CD4-positive, alpha-beta T cell (primary cell): ENCODE measurements around the gene PPP1R12B. TPM values are rescaled to one million over a fixed set of nuclear protein-coding genes. Genes with fewer than 3 reads are reported as not detected.
A peak's percentile ranks its signal among the peaks of the same experiment; 100 is the strongest.
"Not testable (repeated sequence)": the region's sequence is repeated elsewhere in the genome, so short reads cannot be mapped to it uniquely, and the experiment has no call there.

Source experiments
- ATAC-seq: fragments of 200-7000 bp; cut with Tn5 transposase; one replicate; pipeline ENCODE4 v1.10.0; 2022; ENCODE audit warnings: mild to moderate bottlenecking; ENCODE audit not compliant: poor library complexity
- CTCF ChIA-PET: fragments of 350-600 bp; sonication (Branson Sonifier 250); formaldehyde crosslinking; loops from one replicate; lab custom pipeline; 2021; ENCODE audit warnings: antibody characterized with exemption, inconsistent platforms; lab: Charles Lee
- POLR2A ChIA-PET: fragments of 350-600 bp; sonication (Branson Sonifier 250); formaldehyde crosslinking; loops from one replicate; lab custom pipeline; 2021; ENCODE audit warnings: antibody characterized with exemption, inconsistent platforms; lab: Charles Lee
- DNase-seq, 14 experiments: peaks; one replicate each; pipeline ENCODE4 v3.0.0-alpha.2; 2013 to 2020; ENCODE audit warnings: mixed read lengths in 2 of 14
- H3K27ac ChIP-seq, 2 donors: one replicate each; pipeline versions ENCODE4 v1.5.1 to v1.7.0; 2013; ENCODE audit warnings: low read length in 2 of 2, low read depth in 1 of 2, mild to moderate bottlenecking in 1 of 2
- H3K27me3 ChIP-seq, 2 experiments: 1 replicate in 1 of 2; 2 replicates in 1 of 2; pipeline versions ENCODE4 v1.6.1 to v1.7.0; 2013; ENCODE audit warnings: low read length in 2 of 2, control low read depth in 1 of 2, mild to moderate bottlenecking in 1 of 2, moderate library complexity in 1 of 2; ENCODE audit not compliant: insufficient read depth in 2 of 2, control insufficient read depth in 1 of 2
- H3K36me3 ChIP-seq: one replicate; pipeline ENCODE4 v1.6.1; 2013; ENCODE audit warnings: low read length, control low read depth; ENCODE audit not compliant: insufficient read depth
- H3K4me1 ChIP-seq: one replicate; pipeline ENCODE4 v1.6.1; 2013; ENCODE audit warnings: low read length, control low read depth; ENCODE audit not compliant: insufficient read depth
- H3K4me3 ChIP-seq: one replicate; pipeline ENCODE4 v1.5.1; 2013; ENCODE audit warnings: mild to moderate bottlenecking, low read length, moderate library complexity
- H3K9me3 ChIP-seq, 2 experiments: 1 replicate in 1 of 2; 2 replicates in 1 of 2; pipeline versions ENCODE4 v1.6.1 to v1.7.0; 2013; ENCODE audit warnings: low read length in 2 of 2, mild to moderate bottlenecking in 2 of 2, control low read depth in 1 of 2, moderate library complexity in 1 of 2; ENCODE audit not compliant: control insufficient read depth in 1 of 2, insufficient read depth in 1 of 2
- H3K27ac Mint-ChIP-seq: one replicate; pipeline ENCODE4 v1.8.0; 2020; ENCODE audit warnings: mixed read lengths
- H3K27me3 Mint-ChIP-seq: one replicate; pipeline ENCODE4 v1.8.0; 2021; ENCODE audit warnings: mixed read lengths
- H3K36me3 Mint-ChIP-seq: one replicate; pipeline ENCODE4 v1.8.0; 2021; ENCODE audit warnings: low read depth, mixed read lengths
- H3K4me1 Mint-ChIP-seq: one replicate; pipeline ENCODE4 v1.8.0; 2021; ENCODE audit warnings: low read depth, mixed read lengths
- H3K4me3 Mint-ChIP-seq: one replicate; pipeline ENCODE4 v1.8.0; 2020; ENCODE audit warnings: mild to moderate bottlenecking, mixed read lengths
- H3K9me3 Mint-ChIP-seq: one replicate; pipeline ENCODE4 v1.8.0; 2020; ENCODE audit warnings: mixed read lengths
- intact Hi-C, 2 experiments: fragments of 100-400 bp; cut with DNase I in 1 of 2; cut with micrococcal nuclease in 1 of 2; formaldehyde crosslinking; loops; one replicate each; pipeline versions ENCODE4 v1.15.1 to v1.9.0; 2023 to 2025; cut with DNase I, micrococcal nuclease
- total RNA-seq, 174 experiments: library from RNA in 2 of 174; stranded (reverse) in 2 of 174; gene quantifications; one replicate each; pipeline ENCODE4 v1.2.3 and lab custom pipeline; 2021 to 2026
- TF ChIP-seq, protein P1 (sequence below): fragments of 200-600 bp; IDR thresholded peaks from one replicate; pipeline ENCODE4 v1.8.0; 2022; ENCODE audit warnings: antibody characterized with exemption, mild to moderate bottlenecking

Gene PPP1R12B
- total RNA-seq, 2 experiments from 2014 or later: 15.0 to 15.3 TPM

DNA sequence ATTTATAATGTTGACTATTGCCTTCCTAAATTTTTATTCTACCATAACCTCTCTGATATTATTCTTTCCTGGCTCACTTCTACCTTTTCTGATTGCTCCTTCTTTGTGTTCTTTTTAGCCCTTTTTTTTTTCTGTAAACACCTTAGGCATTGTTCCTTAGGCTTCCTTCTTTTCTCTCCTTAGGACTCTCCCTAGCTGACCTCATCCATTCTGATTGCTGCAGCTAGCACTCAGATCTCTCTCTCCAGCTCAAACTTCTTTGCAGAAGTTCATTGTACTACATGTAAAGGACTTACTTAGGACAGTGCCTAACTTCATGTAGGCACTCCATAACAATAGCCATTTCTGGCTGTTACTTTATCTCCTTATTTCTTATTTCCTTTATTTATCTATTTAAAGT is 117.8 kb downstream of the PPP1R12B start:
- H3K9me3 Mint-ChIP-seq, H3K36me3 ChIP-seq, POLR2A ChIA-PET, H3K4me1 Mint-ChIP-seq, H3K4me1 ChIP-seq, H3K4me3 Mint-ChIP-seq, H3K27me3 Mint-ChIP-seq, DNase-seq, H3K27me3 ChIP-seq, H3K9me3 ChIP-seq, H3K27ac Mint-ChIP-seq, ATAC-seq, H3K4me3 ChIP-seq, H3K27ac ChIP-seq: not testable (repeated sequence)
- peaks cover 11% of the 10 kb centered on the region for H3K36me3 Mint-ChIP-seq
- intact Hi-C loops: loop anchor here (10.0 kb wide), 2 partner anchors 318 to 528 kb away; no protein-coding TSS in a partner anchor
- CTCF ChIA-PET: interaction anchor here (4.5 kb wide), 1 partner anchor 253 kb away, joined by 41 read pairs; no protein-coding TSS in a partner anchor

DNA sequence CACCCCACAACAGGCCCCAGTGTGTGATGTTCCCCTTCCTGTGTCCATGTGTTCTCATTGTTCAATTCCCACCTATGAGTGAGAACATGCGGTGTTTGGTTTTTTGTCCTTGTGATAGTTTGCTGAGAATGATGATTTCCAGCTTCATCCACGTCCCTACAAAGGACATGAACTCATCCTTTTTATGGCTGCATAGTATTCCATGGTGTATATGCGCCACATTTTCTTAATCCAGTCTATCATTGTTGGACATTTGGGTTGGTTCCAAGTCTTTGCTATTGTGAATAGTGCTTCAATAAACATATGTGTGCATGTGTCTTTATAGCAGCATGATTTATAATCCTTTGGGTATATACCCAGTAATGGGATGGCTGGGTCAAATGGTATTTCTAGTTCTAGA is 118.9 kb downstream of the PPP1R12B start:
- POLR2A ChIA-PET, DNase-seq, H3K9me3 ChIP-seq, H3K4me1 ChIP-seq, H3K9me3 Mint-ChIP-seq, H3K27ac ChIP-seq, ATAC-seq, H3K36me3 ChIP-seq, H3K27ac Mint-ChIP-seq, H3K4me3 Mint-ChIP-seq, H3K27me3 ChIP-seq, CTCF ChIA-PET, H3K4me3 ChIP-seq, H3K4me1 Mint-ChIP-seq, H3K27me3 Mint-ChIP-seq: not testable (repeated sequence)
- peaks cover 20% of the 10 kb centered on the region for H3K36me3 Mint-ChIP-seq
- intact Hi-C loops: loop anchor here (10.0 kb wide), 2 partner anchors 317 to 527 kb away; no protein-coding TSS in a partner anchor

DNA sequence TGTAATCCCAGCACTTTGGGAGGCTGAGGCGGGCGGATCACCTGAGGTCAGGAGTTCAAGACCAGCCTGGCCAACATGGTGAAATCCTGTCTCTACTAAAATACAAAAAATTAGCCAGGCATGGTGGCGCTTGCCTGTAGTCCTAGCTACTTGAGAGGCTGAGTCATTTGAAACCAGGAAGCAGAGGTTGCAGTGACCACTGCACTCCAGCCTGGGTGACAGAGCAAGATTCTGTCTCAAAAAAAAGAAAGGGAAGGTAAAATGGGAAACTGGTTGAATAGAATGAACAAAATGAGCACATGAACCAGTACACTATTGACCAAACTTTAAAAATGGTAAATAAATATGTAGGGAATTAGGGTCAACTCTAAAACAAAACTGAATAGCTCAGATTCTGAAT is 120.2 kb downstream of the PPP1R12B start:
- H3K36me3 ChIP-seq, H3K27me3 Mint-ChIP-seq, CTCF ChIA-PET, H3K4me1 Mint-ChIP-seq, H3K27ac ChIP-seq, H3K9me3 Mint-ChIP-seq, H3K9me3 ChIP-seq, H3K4me3 ChIP-seq, H3K27me3 ChIP-seq, H3K27ac Mint-ChIP-seq, POLR2A ChIA-PET, ATAC-seq, H3K4me1 ChIP-seq, H3K4me3 Mint-ChIP-seq: not testable (repeated sequence)
- peaks cover 20% of the 10 kb centered on the region for H3K36me3 Mint-ChIP-seq
- intact Hi-C loops: loop anchor here (10.0 kb wide), 2 partner anchors 316 to 526 kb away; no protein-coding TSS in a partner anchor
- peak in 2 of 14 experiments; percentile 20 to 25 for DNase-seq

DNA sequence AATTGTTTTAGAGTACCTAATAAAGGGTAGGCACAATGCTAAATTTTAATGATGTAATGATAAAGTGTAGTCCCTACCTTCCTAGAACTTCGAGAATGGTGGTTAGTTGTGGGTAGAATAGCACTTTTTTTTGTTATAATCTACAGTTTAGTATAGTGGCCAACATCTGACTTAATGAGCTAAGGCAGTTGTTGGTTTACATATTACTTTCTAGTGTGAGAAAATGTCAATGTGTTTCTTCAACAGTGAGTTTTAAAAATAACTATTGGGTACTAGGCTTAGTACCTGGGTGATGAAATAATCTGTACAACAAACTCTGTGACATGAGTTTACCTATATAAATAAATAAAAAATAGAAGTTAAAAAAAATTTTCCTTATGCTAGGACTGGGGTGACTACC is 120.6 kb downstream of the PPP1R12B start:
- POLR2A ChIA-PET, H3K27me3 Mint-ChIP-seq, DNase-seq, H3K4me1 ChIP-seq, H3K9me3 ChIP-seq, H3K4me3 Mint-ChIP-seq, H3K27ac Mint-ChIP-seq, H3K9me3 Mint-ChIP-seq, H3K36me3 ChIP-seq, H3K27ac ChIP-seq, H3K4me3 ChIP-seq, CTCF ChIA-PET, H3K4me1 Mint-ChIP-seq, H3K27me3 ChIP-seq, ATAC-seq: not testable (repeated sequence)
- H3K36me3 Mint-ChIP-seq: peaks cover 20% of the 10 kb centered on the region
- intact Hi-C loops: loop anchor here (10.0 kb wide), 2 partner anchors 316 to 526 kb away; no protein-coding TSS in a partner anchor

DNA sequence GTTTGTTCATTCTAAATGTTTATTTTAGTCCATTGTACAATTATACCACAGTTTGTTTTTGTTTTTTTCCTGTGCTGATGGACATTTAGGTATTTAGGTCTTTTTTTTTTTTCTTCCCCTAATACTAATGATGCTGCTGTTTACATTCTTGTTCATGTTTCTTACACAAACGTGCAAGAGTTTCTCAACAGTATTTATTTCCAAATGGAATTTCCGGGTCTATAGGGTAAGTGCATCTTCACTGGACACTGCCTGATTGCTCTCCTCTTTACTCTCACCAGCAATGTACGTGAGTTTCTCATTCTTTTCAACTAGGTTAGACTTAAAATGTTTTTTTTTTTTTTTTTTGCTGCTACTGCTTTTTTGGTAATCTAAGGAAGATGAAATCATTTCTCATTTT is 122.7 kb downstream of the PPP1R12B start:
- H3K36me3 ChIP-seq: no peaks in the 10 kb centered on the region
- H3K27ac ChIP-seq: no peak overlapping the region
- intact Hi-C loops: no loop called here
- no peak for DNase-seq
- Mint-ChIP-seq H3K36me3 (peaks cover 20% of the 10 kb centered on the region), H3K27me3 (no peaks in the 10 kb centered on the region), H3K27ac (no peak overlapping the region), H3K4me3 (no peak overlapping the region), H3K9me3 (no peaks in the 10 kb centered on the region), H3K4me1 (no peaks in the 10 kb centered on the region)
- CTCF ChIA-PET: no interaction called here
- ATAC-seq: no peak
- no peaks in the 10 kb centered on the region for H3K27me3 ChIP-seq
- no peaks in the 10 kb centered on the region for H3K4me1 ChIP-seq
- POLR2A ChIA-PET: no interaction called here
- no peaks in the 10 kb centered on the region for H3K9me3 ChIP-seq
- no peak overlapping the region for H3K4me3 ChIP-seq
- TF ChIP-seq, protein P1, sequence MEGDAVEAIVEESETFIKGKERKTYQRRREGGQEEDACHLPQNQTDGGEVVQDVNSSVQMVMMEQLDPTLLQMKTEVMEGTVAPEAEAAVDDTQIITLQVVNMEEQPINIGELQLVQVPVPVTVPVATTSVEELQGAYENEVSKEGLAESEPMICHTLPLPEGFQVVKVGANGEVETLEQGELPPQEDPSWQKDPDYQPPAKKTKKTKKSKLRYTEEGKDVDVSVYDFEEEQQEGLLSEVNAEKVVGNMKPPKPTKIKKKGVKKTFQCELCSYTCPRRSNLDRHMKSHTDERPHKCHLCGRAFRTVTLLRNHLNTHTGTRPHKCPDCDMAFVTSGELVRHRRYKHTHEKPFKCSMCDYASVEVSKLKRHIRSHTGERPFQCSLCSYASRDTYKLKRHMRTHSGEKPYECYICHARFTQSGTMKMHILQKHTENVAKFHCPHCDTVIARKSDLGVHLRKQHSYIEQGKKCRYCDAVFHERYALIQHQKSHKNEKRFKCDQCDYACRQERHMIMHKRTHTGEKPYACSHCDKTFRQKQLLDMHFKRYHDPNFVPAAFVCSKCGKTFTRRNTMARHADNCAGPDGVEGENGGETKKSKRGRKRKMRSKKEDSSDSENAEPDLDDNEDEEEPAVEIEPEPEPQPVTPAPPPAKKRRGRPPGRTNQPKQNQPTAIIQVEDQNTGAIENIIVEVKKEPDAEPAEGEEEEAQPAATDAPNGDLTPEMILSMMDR: no peak

DNA sequence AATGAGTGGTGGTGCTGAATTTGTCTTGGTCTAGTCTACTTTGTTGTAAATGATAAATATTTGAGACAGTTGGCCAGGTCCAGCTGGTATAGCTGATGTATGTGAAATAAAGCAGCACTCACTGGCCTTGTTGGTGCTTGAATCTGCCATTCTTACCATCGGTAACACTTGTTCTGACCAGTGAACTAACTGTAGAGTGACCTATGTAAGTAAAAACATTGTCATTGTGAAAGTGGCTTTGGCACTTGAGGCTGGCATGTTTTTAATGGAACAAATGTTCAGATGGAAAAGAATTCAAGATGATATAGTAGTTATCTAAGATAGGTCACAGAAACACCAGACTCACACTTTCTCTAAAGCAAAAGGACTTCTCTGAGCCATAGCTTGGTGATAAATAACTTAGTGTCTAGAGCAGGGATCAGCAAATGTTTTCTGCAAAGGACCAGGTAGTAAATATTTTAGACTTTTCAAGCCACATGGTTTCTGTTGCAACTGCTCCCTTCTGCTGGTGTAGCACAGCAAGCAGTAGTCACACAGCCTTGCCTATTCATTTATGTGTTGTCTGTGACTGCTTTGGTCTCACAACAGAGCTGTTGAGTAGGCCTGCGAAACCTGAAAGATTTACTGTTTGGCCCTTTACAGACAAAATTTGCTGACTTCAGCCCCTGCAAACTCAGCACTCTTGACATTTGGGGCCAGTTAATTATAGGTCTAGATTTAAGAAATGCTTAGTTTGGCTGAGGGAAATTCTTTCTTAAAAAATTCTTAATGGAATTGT is 124.0 kb downstream of the PPP1R12B start:
- H3K27me3 ChIP-seq, ATAC-seq, intact Hi-C loops, H3K27ac Mint-ChIP-seq, H3K4me1 Mint-ChIP-seq, DNase-seq, H3K27ac ChIP-seq, H3K9me3 ChIP-seq, H3K36me3 ChIP-seq, POLR2A ChIA-PET, H3K27me3 Mint-ChIP-seq, H3K4me3 Mint-ChIP-seq, CTCF ChIA-PET, H3K9me3 Mint-ChIP-seq, H3K4me1 ChIP-seq, H3K4me3 ChIP-seq: not testable (repeated sequence)
- peaks cover 20% of the 10 kb centered on the region for H3K36me3 Mint-ChIP-seq
